Stomach (tissue), 4 donors: ENCODE results near the gene FSCN2.

Experiments used
- CTCF ChIP-seq, 7 experiments: fragments of 450-650 bp in 4 of 7; fragments of 200-600 bp in 3 of 7; sonication (generic) in 3 of 7; IDR thresholded peaks; one replicate each; pipeline ENCODE4 v1.5.1; 2016 to 2019; ENCODE audit warnings: antibody characterized with exemption in 7 of 7, control low read depth in 2 of 7, mild to moderate bottlenecking in 1 of 7
- EP300 ChIP-seq: sonication (generic); formaldehyde crosslinking; IDR thresholded peaks from one replicate; pipeline ENCODE4 v1.6.1; 2017; ENCODE audit warnings: antibody characterized with exemption
- POLR2A ChIP-seq, 4 donors: fragments of 450-650 bp; IDR thresholded peaks; one replicate each; pipeline ENCODE4 v1.6.1; 2016; ENCODE audit warnings: antibody characterized with exemption in 4 of 4, control low read depth in 2 of 4, mild to moderate bottlenecking in 1 of 4, moderate library complexity in 1 of 4
- POLR2AphosphoS5 ChIP-seq, 3 donors: sonication (generic); formaldehyde crosslinking; IDR thresholded peaks; one replicate each; pipeline ENCODE4 v1.6.1; 2016; ENCODE audit warnings: antibody characterized with exemption in 3 of 3

- TF ChIP-seq CTCF (IDR thresholded peaks at IDR 0.05) (no peak), POLR2AphosphoS5 (IDR thresholded peaks at IDR 0.05) (no peak), EP300 (no peak), POLR2A (IDR thresholded peaks at IDR 0.05) (no peak)
These were observed 36.0 kb upstream of the FSCN2 start for GRCh38 chr17:81492202-81492601.
